Activated CD4-positive, alpha-beta T cell treated with anti-CD3 and anti-CD28 coated beads, Interleukin-2, amount 10 ng/mL, durations not matched to agents 7 days and 5 days (primary cell): Measurements from ENCODE around the gene AP2M1. TPM values are rescaled to one million over a fixed set of nuclear protein-coding genes. Genes with fewer than 3 reads are reported as not detected.
"Not testable (repeated sequence)": the region's sequence is repeated elsewhere in the genome, so short reads cannot be mapped to it uniquely, and the experiment has no call there.

Experiments used
- CTCF ChIA-PET: fragments of 350-600 bp; sonication (Branson Sonifier 250); formaldehyde crosslinking; loops from one replicate; lab custom pipeline; 2021; ENCODE audit warnings: antibody characterized with exemption; lab: Charles Lee
- POLR2A ChIA-PET: fragments of 350-600 bp; sonication (Branson Sonifier 250); formaldehyde crosslinking; loops from one replicate; lab custom pipeline; 2021; ENCODE audit warnings: antibody characterized with exemption; lab: Charles Lee
- DNase-seq: peaks from one replicate; pipeline ENCODE4 v3.0.0-alpha.2; 2020
- H3K27ac Mint-ChIP-seq: one replicate; pipeline ENCODE4 v1.8.0; 2021; ENCODE audit warnings: mild to moderate bottlenecking, moderate library complexity, mixed read lengths
- H3K27me3 Mint-ChIP-seq: one replicate; pipeline ENCODE4 v1.8.0; 2021; ENCODE audit warnings: mixed read lengths
- H3K36me3 Mint-ChIP-seq: one replicate; pipeline ENCODE4 v1.8.0; 2021; ENCODE audit warnings: low read depth, mixed read lengths
- H3K4me1 Mint-ChIP-seq: one replicate; pipeline ENCODE4 v1.8.0; 2021; ENCODE audit warnings: mixed read lengths
- H3K4me3 Mint-ChIP-seq: one replicate; pipeline ENCODE4 v1.8.0; 2021; ENCODE audit warnings: mild to moderate bottlenecking, moderate library complexity, mixed read lengths
- H3K9me3 Mint-ChIP-seq: one replicate; pipeline ENCODE4 v1.8.0; 2021; ENCODE audit warnings: mixed read lengths
- total RNA-seq, 2 experiments: library from RNA; stranded (reverse); gene quantifications; one replicate each; pipeline ENCODE4 v1.2.3, GENCODE V29; 2021

The AP2M1 gene
- total RNA-seq, 2 experiments from 2014 or later, result 222 to 223 TPM

DNA sequence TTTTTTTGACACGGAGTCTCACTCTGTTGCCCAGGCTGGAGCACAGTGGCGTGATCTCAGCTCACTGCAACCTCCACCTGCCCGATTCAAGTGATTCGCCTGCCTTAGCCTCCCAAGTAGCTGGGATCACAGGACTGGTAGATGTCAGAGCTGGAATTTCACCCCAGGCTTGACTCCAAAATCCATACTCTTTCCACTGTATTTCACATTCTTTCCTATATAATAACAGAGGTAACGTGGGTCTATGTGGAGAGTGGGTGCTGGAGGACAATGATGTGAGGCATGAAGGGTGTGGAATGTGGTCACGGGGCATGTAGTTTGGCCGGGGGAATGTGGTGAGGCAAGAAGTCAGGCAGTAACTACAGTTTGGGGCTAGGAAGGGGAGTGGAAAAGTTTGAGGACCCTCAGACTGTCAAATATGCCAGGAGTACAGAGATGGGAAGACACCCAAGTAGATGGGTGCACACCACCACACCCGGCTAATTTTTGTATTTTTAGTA, 12.0 kb upstream of the AP2M1 start:
- DNase-seq, H3K27ac Mint-ChIP-seq, H3K4me3 Mint-ChIP-seq, POLR2A ChIA-PET, H3K9me3 Mint-ChIP-seq, H3K27me3 Mint-ChIP-seq: not testable (repeated sequence)
- H3K4me1 Mint-ChIP-seq, result peaks cover 15% of the 10 kb centered on the region
- CTCF ChIA-PET, result interaction anchor here (0.6 to 1.1 kb wide), 2 partner anchors 18 to 53 kb away, joined by 3 read pairs; no protein-coding TSS in a partner anchor
- H3K36me3 Mint-ChIP-seq, result peaks cover 24% of the 10 kb centered on the region

DNA sequence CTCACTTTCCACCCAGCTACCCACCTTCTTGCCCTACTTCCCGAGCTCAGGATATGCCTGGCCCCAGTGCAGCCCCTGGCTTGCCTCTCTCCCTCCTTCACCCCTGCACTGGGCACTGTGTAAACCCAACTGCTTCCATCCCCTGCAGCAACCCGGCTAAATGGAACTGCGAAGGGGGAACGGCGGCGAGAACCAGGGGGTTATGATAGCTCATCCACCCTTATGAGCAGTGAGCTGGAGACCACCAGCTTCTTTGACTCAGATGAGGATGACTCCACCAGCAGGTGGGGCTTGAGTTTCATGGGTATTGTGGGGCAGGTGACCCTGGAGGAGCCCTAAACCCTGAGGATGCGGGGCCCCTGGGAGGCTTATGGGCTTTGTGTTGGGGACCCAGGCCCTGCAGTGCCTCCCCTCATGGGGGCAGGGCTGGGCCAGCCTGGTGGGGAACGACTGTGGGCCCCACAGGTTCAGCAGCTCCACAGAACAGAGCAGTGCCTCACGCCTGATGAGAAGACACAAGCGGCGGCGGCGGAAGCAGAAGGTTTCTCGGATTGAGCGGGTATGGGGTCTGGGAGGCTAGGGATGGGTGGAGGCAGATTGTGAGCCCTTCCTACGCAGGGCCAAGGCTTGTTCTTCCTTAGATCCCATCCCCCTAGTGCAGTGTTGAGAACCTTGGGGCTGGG, 9.9 kb upstream of the AP2M1 start:
- H3K27me3 Mint-ChIP-seq, result no peaks in the 10 kb centered on the region
- H3K4me1 Mint-ChIP-seq, result peaks cover 11% of the 10 kb centered on the region
- peaks cover 23% of the 10 kb centered on the region for H3K36me3 Mint-ChIP-seq
- no peak overlapping the region for H3K27ac Mint-ChIP-seq
- H3K9me3 Mint-ChIP-seq, result no peaks in the 10 kb centered on the region
- ChIA-PET POLR2A (no interaction called here), CTCF (interaction anchor here (0.9 to 1.6 kb wide), 2 partner anchors 8 to 39 kb away, joined by 3 to 5 read pairs; no protein-coding TSS in a partner anchor)
- no peak overlapping the region for H3K4me3 Mint-ChIP-seq
- DNase-seq, result no peak

- ChIA-PET CTCF (interaction anchor here (0.8 kb wide), 1 partner anchor 9 kb away, joined by 3 read pairs; no protein-coding TSS in a partner anchor), POLR2A (no interaction called here)
- H3K9me3 Mint-ChIP-seq, result no peaks in the 10 kb centered on the region
- no peak overlapping the region for H3K27ac Mint-ChIP-seq
- no peaks in the 10 kb centered on the region for H3K27me3 Mint-ChIP-seq
- no peak for DNase-seq
- H3K36me3 Mint-ChIP-seq, result peaks cover 21% of the 10 kb centered on the region
- peaks cover 6% of the 10 kb centered on the region for H3K4me1 Mint-ChIP-seq
- H3K4me3 Mint-ChIP-seq, result no peak overlapping the region
These were observed 9.1 kb upstream of the AP2M1 start for GRCh38 chr3:184165543-184165942.

DNA sequence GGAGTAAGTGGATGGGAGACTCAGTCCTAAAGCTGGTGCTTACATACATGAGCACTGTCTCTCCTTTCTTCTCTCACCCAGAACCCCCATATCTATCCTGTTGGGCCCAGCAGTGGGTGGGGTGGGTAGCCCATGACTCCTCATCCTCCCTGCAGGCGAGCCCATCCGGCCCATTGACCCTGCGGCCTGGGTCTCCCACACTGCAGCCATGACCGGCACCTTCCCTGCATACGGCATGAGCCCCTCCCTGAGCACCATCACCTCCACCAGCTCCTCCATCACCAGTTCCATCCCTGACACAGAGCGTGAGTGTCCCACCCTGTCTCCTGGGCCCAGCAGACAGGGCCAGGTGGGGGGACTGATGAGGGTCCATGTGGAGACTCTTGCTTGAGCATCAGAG, 8.0 kb upstream of the AP2M1 start:
- peaks cover 4% of the 10 kb centered on the region for H3K4me1 Mint-ChIP-seq
- no peak for DNase-seq
- H3K36me3 Mint-ChIP-seq, result peaks cover 23% of the 10 kb centered on the region
- ChIA-PET CTCF (no interaction called here), POLR2A (no interaction called here)
- no peak overlapping the region for H3K27ac Mint-ChIP-seq
- no peaks in the 10 kb centered on the region for H3K27me3 Mint-ChIP-seq
- H3K9me3 Mint-ChIP-seq, result no peaks in the 10 kb centered on the region
- no peak overlapping the region for H3K4me3 Mint-ChIP-seq

DNA sequence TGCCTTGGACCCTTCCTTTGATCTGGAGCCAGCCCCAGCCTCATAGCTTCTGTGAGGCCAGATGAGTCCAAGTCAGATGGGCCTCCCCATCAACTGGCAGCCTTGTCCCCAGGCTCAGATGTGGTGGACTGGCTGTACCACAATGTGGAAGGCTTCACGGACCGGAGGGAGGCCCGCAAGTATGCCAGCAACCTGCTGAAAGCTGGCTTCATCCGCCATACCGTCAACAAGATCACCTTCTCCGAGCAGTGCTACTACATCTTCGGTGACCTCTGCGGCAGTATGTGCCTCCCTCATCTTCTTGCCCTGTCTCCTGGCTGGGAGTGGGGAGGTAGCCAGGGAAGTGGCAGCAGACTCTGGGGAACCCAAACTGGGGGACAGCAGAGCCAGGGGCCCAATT, 6.9 kb upstream of the AP2M1 start:
- H3K27ac Mint-ChIP-seq, result peak overlapping the region; percentile 13
- ChIA-PET CTCF (interaction anchor here (0.9 kb wide), 1 partner anchor 80 kb away, joined by 3 read pairs; no protein-coding TSS in a partner anchor), POLR2A (no interaction called here)
- H3K36me3 Mint-ChIP-seq, result peaks cover 27% of the 10 kb centered on the region
- H3K27me3 Mint-ChIP-seq, result no peaks in the 10 kb centered on the region
- no peaks in the 10 kb centered on the region for H3K9me3 Mint-ChIP-seq
- peaks cover 4% of the 10 kb centered on the region for H3K4me1 Mint-ChIP-seq
- no peak for DNase-seq
- H3K4me3 Mint-ChIP-seq, result no peak overlapping the region

DNA sequence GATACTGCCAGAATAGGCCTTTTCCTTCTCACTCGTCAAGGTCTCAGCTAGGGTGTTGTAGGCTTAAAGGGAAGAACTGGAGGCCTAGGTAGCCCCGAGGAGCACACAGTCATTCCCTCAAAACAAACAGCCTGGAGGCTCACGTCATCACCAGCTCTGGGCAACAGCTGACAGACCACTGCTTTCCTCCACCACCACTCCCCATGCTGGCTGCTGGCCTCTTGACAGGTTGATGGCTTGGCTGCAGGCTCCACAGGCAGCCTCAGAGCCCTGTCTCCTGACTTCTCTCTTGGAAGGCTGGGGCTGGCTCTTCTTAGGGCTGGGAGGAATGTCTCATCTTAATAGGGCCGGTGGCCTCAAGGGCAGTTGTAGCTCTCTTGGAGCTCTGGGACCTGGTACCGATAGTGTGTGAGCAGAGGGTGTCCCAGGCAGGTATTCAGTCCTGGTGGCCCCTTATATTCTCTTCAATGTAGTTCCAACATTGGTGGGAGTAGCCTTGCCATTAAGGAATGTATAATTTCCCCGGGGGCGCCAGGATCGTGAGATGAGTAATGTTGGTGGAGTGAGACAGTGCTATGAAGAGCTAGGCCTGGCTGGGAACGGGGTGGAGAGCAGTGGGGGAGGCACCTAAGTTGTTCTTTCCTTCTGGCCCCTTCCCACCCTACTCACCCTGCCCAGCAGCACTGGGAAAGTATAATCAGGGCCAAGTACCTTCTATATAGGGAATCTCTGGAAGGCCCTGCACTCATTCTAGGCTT, 6.1 kb upstream of the AP2M1 start:
- Mint-ChIP-seq H3K27me3 (no peaks in the 10 kb centered on the region), H3K27ac (no peak overlapping the region), H3K4me1 (peaks cover 4% of the 10 kb centered on the region), H3K4me3 (no peak overlapping the region), H3K9me3 (no peaks in the 10 kb centered on the region), H3K36me3 (peaks cover 27% of the 10 kb centered on the region)
- ChIA-PET CTCF (interaction anchor here (0.6 to 1.3 kb wide), 3 partner anchors 43 to 81 kb away, joined by 3 to 4 read pairs (median 4); partner anchors contain the start of gene EEF1AKMT4), POLR2A (no interaction called here)
- DNase-seq, result no peak

GRCh38 chr3:184169896-184170875, 4.5 kb upstream of the AP2M1 start:
- ChIA-PET CTCF (interaction anchor here (0.5 to 1.2 kb wide), 3 partner anchors 11 to 150 kb away, joined by 3 to 5 read pairs (median 4); no protein-coding TSS in a partner anchor), POLR2A (no interaction called here)
- Mint-ChIP-seq H3K27me3 (no peaks in the 10 kb centered on the region), H3K27ac (no peak overlapping the region), H3K4me1 (peaks cover 12% of the 10 kb centered on the region), H3K9me3 (no peaks in the 10 kb centered on the region), H3K36me3 (peaks cover 21% of the 10 kb centered on the region), H3K4me3 (no peak overlapping the region)
- no peak for DNase-seq

DNA sequence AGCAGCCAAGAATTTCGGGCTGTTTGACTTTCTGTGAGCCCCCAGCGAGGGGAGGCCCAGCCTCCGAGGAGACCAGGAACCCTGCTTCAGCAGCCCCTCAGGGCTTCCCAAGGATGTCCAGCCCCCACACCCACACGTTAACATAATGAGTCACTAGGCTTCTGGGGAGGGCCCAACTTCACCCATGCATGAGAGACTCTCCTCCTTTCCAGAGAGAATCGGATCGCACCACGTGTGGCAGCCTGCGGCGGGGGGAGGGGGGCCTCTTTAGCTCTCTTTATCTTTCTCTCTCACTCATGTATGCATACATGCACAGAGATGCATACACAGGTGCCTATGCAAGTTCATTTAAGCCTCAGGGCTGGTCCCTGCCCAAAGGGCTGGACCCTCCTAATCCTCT, 3.1 kb upstream of the AP2M1 start:
- ChIA-PET POLR2A (no interaction called here), CTCF (interaction anchor here (0.7 to 1.2 kb wide), 2 partner anchors 13 to 25 kb away, joined by 3 to 4 read pairs; no protein-coding TSS in a partner anchor)
- Mint-ChIP-seq H3K4me3 (no peak overlapping the region), H3K36me3 (peaks cover 15% of the 10 kb centered on the region), H3K27ac (peak overlapping the region; percentile 54), H3K4me1 (peaks cover 25% of the 10 kb centered on the region), H3K9me3 (no peaks in the 10 kb centered on the region), H3K27me3 (no peaks in the 10 kb centered on the region)
- DNase-seq, result no peak

GRCh38 chr3:184172681-184173373, 1.8 kb upstream of the AP2M1 start:
- no peaks in the 10 kb centered on the region for H3K9me3 Mint-ChIP-seq
- ChIA-PET CTCF (interaction anchor here (0.6 to 3.6 kb wide), 4 partner anchors 9 to 21 kb away, joined by 3 to 22 read pairs (median 4); partner anchors contain the start of gene ABCF3), POLR2A (no interaction called here)
- H3K27ac Mint-ChIP-seq, result no peak overlapping the region
- no peak for DNase-seq
- H3K27me3 Mint-ChIP-seq, result no peaks in the 10 kb centered on the region
- H3K36me3 Mint-ChIP-seq, result peaks cover 13% of the 10 kb centered on the region
- peaks cover 34% of the 10 kb centered on the region for H3K4me1 Mint-ChIP-seq
- no peak overlapping the region for H3K4me3 Mint-ChIP-seq

DNA sequence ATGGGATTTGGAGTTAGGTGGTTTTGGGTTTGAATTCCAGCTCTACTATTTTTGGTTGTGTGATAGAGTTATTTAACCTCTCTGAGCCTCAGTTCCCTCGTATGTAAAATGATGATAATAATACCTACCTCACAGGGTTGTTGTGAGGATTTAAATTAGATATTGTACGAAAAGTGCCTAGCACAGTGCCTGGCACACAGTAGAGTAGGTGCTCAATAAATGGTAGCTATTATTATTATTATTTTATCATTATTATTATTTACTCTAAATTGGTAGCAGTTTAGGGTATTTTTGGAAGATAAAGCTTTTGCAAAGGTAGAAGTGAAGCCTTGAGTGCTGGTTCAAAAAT, 1.3 kb upstream of the AP2M1 start:
- Mint-ChIP-seq H3K4me3 (no peak overlapping the region), H3K36me3 (peaks cover 19% of the 10 kb centered on the region), H3K9me3 (no peaks in the 10 kb centered on the region), H3K27me3 (no peaks in the 10 kb centered on the region), H3K4me1 (peaks cover 39% of the 10 kb centered on the region), H3K27ac (no peak overlapping the region)
- POLR2A ChIA-PET, result no interaction called here
- CTCF ChIA-PET, result interaction anchor here (0.6 to 3.6 kb wide), 4 partner anchors 10 to 21 kb away, joined by 3 to 22 read pairs (median 4); partner anchors contain the start of gene ABCF3
- no peak for DNase-seq

GRCh38 chr3:184174284-184174645, 390 bp upstream of the AP2M1 start:
- H3K27ac Mint-ChIP-seq, result peak overlapping the region; percentile 84
- H3K36me3 Mint-ChIP-seq, result peaks cover 25% of the 10 kb centered on the region
- POLR2A ChIA-PET, result no interaction called here
- no peaks in the 10 kb centered on the region for H3K9me3 Mint-ChIP-seq
- H3K4me1 Mint-ChIP-seq, result peaks cover 39% of the 10 kb centered on the region
- CTCF ChIA-PET, result interaction anchor here (2.4 to 3.6 kb wide), 2 partner anchors 10 to 11 kb away, joined by 5 to 22 read pairs; partner anchors contain the start of gene ABCF3
- no peaks in the 10 kb centered on the region for H3K27me3 Mint-ChIP-seq
- peak overlapping the region; percentile 91 for H3K4me3 Mint-ChIP-seq
- no peak for DNase-seq
